HG02759 (cell line): ENCODE measurements around the gene SPO11.

Experiments
- ATAC-seq: cut with Tn5 transposase; IDR thresholded peaks from one replicate; pipeline ENCODE4 v1.9.1; 2021; ENCODE audit warnings: mild to moderate bottlenecking, moderate library complexity; ENCODE audit not compliant: unreplicated experiment

Gene SPO11

GRCh38 chr20:57309544-57310115 is 20.0 kb upstream of the SPO11 start:
- no peak for ATAC-seq

GRCh38 chr20:57310821-57311514 is 18.6 kb upstream of the SPO11 start:
- ATAC-seq, result no peak

GRCh38 chr20:57312138-57312537 is 17.5 kb upstream of the SPO11 start:
- no peak for ATAC-seq

GRCh38 chr20:57313230-57313629 is 16.4 kb upstream of the SPO11 start:
- ATAC-seq, result no peak

GRCh38 chr20:57313951-57314350 is 15.7 kb upstream of the SPO11 start:
- no peak for ATAC-seq

- no peak for ATAC-seq
Measured at GRCh38 chr20:57315083-57315975, 14.3 kb upstream of the SPO11 start.

GRCh38 chr20:57315976-57316480 is 13.6 kb upstream of the SPO11 start:
- no peak for ATAC-seq

- ATAC-seq, result no peak
Measured at GRCh38 chr20:57316795-57317201, 12.8 kb upstream of the SPO11 start.

- ATAC-seq, result no peak
Measured at GRCh38 chr20:57317316-57317788, 12.3 kb upstream of the SPO11 start.

- ATAC-seq, result no peak
Measured at GRCh38 chr20:57317789-57318371, 11.7 kb upstream of the SPO11 start.

GRCh38 chr20:57319584-57319983 is 10.0 kb upstream of the SPO11 start:
- no peak for ATAC-seq

GRCh38 chr20:57320358-57320757 is 9.2 kb upstream of the SPO11 start:
- ATAC-seq, result no peak

GRCh38 chr20:57321142-57321541 is 8.5 kb upstream of the SPO11 start:
- ATAC-seq, result no peak

- ATAC-seq, result no peak
Measured at GRCh38 chr20:57322476-57322875, 7.1 kb upstream of the SPO11 start.

GRCh38 chr20:57323034-57323433 is 6.6 kb upstream of the SPO11 start:
- ATAC-seq, result no peak

- ATAC-seq, result no peak
Measured at GRCh38 chr20:57325632-57326356, 3.8 kb upstream of the SPO11 start.

GRCh38 chr20:57326667-57327455 is 2.7 kb upstream of the SPO11 start:
- no peak for ATAC-seq

GRCh38 chr20:57327820-57328219 is 1.8 kb upstream of the SPO11 start:
- ATAC-seq, result no peak

GRCh38 chr20:57330998-57331397 is 1.4 kb downstream of the SPO11 start:
- no peak for ATAC-seq
